ENCODE data around the gene SLC9A7. TPM values are rescaled to one million over a fixed set of nuclear protein-coding genes. Genes with fewer than 3 reads are reported as not detected.
"Not testable (repeated sequence)": the region's sequence is repeated elsewhere in the genome, so short reads cannot be mapped to it uniquely, and the experiment has no call there.

SLC9A7 gene
- total RNA-seq, 4 donors from 2014 or later = 2.8 to 10.7 (median 3.3) TPM

DNA sequence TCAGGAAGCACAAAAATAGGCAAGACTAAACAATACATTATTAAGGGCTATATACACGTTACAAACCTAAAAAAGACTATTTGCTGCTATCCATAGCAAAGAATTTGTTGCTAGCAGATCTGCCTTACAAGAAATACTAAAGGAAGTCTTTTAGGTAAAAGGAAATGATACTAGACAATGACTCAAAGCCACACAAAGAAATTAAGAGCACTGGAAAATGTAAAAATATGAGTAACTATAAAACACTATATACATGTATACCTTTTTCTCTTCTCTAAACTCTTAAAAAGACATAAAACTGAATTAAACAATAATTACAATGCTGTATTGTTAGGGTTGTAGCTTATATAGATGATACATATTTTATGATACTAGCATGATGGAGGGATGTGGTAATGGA is 25.7 kb downstream of the SLC9A7 start:
- 46% methylated on average over 1 of the region's 1 CpG for WGBS
- Histone ChIP-seq H3K4me1 (no peaks in the 10 kb centered on the region), H3K4me3 (no peak overlapping the region), H3K27ac (replicated peaks in 1 of 4) (no peak overlapping the region), H3K9me3 (peaks cover 0 to 21% (median 0%) of the 10 kb centered on the region in 4 donors), H3K27me3 (no peaks in the 10 kb centered on the region), H3K36me3 (no peaks in the 10 kb centered on the region)
- DNase-seq (ENCODE audit: extremely low spot score) = no peak
- intact Hi-C loops (cut with DNase I) = no loop called here
- TF ChIP-seq, protein P1, sequence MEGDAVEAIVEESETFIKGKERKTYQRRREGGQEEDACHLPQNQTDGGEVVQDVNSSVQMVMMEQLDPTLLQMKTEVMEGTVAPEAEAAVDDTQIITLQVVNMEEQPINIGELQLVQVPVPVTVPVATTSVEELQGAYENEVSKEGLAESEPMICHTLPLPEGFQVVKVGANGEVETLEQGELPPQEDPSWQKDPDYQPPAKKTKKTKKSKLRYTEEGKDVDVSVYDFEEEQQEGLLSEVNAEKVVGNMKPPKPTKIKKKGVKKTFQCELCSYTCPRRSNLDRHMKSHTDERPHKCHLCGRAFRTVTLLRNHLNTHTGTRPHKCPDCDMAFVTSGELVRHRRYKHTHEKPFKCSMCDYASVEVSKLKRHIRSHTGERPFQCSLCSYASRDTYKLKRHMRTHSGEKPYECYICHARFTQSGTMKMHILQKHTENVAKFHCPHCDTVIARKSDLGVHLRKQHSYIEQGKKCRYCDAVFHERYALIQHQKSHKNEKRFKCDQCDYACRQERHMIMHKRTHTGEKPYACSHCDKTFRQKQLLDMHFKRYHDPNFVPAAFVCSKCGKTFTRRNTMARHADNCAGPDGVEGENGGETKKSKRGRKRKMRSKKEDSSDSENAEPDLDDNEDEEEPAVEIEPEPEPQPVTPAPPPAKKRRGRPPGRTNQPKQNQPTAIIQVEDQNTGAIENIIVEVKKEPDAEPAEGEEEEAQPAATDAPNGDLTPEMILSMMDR (IDR thresholded peaks at IDR 0.05) = no peak
- TF ChIP-seq POLR2A (IDR thresholded peaks at IDR 0.05; ENCODE audit: low read depth) (no peak), EP300 (IDR thresholded peaks at IDR 0.05) (no peak)

DNA sequence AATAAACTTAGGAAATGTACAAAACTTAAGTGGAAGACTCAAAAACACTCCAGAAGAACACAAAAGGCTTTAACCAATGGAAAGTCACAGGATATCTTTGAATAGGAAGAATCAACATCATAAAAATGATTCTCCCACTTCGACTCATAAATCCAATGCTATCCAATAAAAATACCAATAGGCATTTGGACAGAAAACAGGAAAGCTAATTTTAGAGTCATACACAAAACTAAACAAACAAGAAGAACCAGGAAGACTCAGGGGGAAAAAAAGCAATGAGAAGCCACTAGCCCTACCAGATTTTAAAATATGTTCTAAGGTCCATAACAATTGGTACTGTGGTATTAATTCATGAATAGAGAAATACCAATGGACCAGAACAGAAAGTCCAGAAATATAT is 28.2 kb downstream of the SLC9A7 start:
- no peak for DNase-seq (ENCODE audit: extremely low spot score)
- 64% methylated on average over 1 of the region's 1 CpG for WGBS
- intact Hi-C loops (cut with DNase I) = no loop called here
- no peak overlapping the region for H3K27ac ChIP-seq (replicated peaks in 1 of 4)
- no peak overlapping the region for H3K4me3 ChIP-seq
- peaks cover 0 to 11% (median 0%) of the 10 kb centered on the region in 4 donors for H3K9me3 ChIP-seq
- no peaks in the 10 kb centered on the region for H3K36me3 ChIP-seq
- H3K27me3 ChIP-seq = no peaks in the 10 kb centered on the region
- TF ChIP-seq, protein P1 (IDR thresholded peaks at IDR 0.05) = no peak
- TF ChIP-seq EP300 (IDR thresholded peaks at IDR 0.05) (no peak), POLR2A (IDR thresholded peaks at IDR 0.05; ENCODE audit: low read depth) (no peak), POLR2AphosphoS5 (IDR thresholded peaks at IDR 0.05) (no peak)
- no peaks in the 10 kb centered on the region for H3K4me1 ChIP-seq

DNA sequence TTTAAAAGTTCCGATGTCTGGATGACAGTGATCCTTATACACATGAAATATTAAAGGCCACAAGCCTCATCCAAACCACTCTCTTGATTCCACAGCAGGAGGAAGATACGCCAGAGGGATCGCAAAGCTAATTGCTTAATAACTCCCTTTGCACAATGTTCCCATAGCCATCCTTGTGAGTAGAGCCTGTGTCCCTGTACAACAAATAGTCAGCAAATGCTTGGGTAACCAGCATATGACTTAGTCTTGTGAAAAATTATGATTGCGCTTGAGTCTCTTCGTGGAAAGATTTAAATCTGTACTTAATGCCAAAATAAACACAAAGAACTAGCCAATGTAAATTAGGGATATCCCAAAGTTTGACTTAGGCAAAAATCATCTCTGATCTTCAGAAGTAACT is 31.5 kb downstream of the SLC9A7 start:
- Histone ChIP-seq H3K4me1 (no peaks in the 10 kb centered on the region), H3K36me3 (no peaks in the 10 kb centered on the region), H3K27ac (replicated peaks in 1 of 4) (no peak overlapping the region), H3K4me3 (no peak overlapping the region), H3K27me3 (no peaks in the 10 kb centered on the region), H3K9me3 (no peaks in the 10 kb centered on the region)
- intact Hi-C loops (cut with DNase I) = no loop called here
- WGBS = 75% methylated on average over 5 of the region's 5 CpGs
- no peak for TF ChIP-seq POLR2AphosphoS5 (IDR thresholded peaks at IDR 0.05)
- no peak for TF ChIP-seq POLR2A (IDR thresholded peaks at IDR 0.05; ENCODE audit: low read depth)
- TF ChIP-seq EP300 (IDR thresholded peaks at IDR 0.05) = no peak
- TF ChIP-seq, protein P1 (IDR thresholded peaks at IDR 0.05) = no peak
- no peak for DNase-seq (ENCODE audit: extremely low spot score)

DNA sequence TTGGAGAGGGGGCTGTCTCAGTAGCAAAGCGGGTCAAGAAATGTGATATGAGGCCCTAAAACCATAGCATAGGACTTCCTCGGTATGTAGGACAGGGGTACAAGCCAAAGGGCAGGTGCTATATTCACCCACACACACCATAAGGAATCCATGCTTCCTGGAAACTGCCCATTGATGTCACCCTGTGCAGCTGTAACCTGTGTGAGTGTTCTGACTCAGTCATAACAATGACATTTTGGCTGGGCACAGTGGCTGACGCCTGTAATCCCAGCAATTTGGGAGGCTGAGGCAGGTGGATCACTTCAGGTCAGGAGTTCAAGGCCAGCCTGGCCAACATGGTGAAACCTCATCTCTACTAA is 35.4 kb downstream of the SLC9A7 start:
- WGBS = 72% methylated on average over 3 of the region's 3 CpGs
- H3K36me3 ChIP-seq; H3K9me3 ChIP-seq; DNase-seq (ENCODE audit: extremely low spot score); intact Hi-C loops (cut with DNase I); H3K4me3 ChIP-seq; H3K27me3 ChIP-seq; H3K4me1 ChIP-seq; H3K27ac ChIP-seq (replicated peaks in 1 of 4): not testable (repeated sequence)

DNA sequence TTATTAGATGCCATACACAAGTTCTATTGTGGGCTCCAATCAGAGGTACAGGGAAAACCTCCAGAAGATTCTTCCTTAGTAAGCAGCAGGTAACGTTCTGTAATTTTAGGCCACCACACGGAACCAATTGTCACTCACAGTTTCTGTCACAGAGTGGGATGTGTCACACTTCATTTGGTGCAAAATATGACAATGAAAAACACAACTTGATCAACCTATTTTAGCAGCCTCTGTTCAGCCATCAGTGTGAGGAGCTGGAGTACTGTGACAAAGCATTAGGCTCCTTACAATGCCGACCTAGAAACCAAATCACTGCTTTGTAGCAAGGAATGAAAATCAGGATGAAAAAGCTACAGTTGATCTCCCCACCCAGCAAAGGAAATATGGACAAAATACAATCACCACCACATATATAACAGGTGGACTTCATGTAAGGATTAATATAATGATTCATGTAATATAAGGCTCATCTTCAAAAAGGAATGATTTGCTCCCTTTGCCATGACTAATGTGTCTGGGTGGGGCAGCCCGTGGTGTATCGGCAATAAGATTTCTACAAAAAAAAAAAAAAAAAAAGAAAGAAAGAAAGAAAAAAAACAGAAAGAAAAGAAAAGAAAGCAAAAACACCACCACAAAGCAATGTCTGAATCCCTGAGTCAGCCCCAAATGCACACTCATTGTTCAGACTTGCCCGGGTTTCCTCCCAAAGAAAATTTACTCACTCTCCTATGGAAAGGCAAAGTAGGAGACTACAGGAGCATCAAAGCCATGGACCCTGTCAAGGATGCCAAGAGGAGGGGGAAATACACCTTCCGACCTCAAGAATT is 36.0 kb downstream of the SLC9A7 start:
- H3K27ac ChIP-seq (replicated peaks in 1 of 4) = no peak overlapping the region
- DNase-seq (ENCODE audit: extremely low spot score) = no peak
- no peaks in the 10 kb centered on the region for H3K9me3 ChIP-seq
- TF ChIP-seq EP300 (IDR thresholded peaks at IDR 0.05) (no peak), POLR2AphosphoS5 (IDR thresholded peaks at IDR 0.05) (no peak), POLR2A (IDR thresholded peaks at IDR 0.05; ENCODE audit: low read depth) (no peak)
- TF ChIP-seq, protein P1 (IDR thresholded peaks at IDR 0.05) = no peak
- H3K4me1 ChIP-seq = no peaks in the 10 kb centered on the region
- no peak overlapping the region for H3K4me3 ChIP-seq
- WGBS = 76% methylated on average over 7 of the region's 7 CpGs
- no peaks in the 10 kb centered on the region for H3K27me3 ChIP-seq
- no peaks in the 10 kb centered on the region for H3K36me3 ChIP-seq
- intact Hi-C loops (cut with DNase I) = no loop called here
